B cell (primary cell): ENCODE measurements around the gene FAM81B. TPM values are rescaled to one million over a fixed set of nuclear protein-coding genes. Genes with fewer than 3 reads are reported as not detected.

ENCODE experiments used
- ATAC-seq: fragments of 200-7000 bp; cut with Tn5 transposase; one replicate; pipeline ENCODE4 v1.10.0; 2021; ENCODE audit warnings: low read depth, mild to moderate bottlenecking, moderate number of reproducible peaks, moderate library complexity
- CTCF ChIA-PET: fragments of 350-600 bp; sonication (Branson Sonifier 250); formaldehyde crosslinking; loops from one replicate; lab custom pipeline; 2021; ENCODE audit warnings: antibody characterized with exemption, inconsistent platforms; lab: Charles Lee
- POLR2A ChIA-PET: fragments of 350-600 bp; sonication (Branson Sonifier 250); formaldehyde crosslinking; loops from one replicate; lab custom pipeline; 2021; ENCODE audit warnings: antibody characterized with exemption; lab: Charles Lee
- DNase-seq: peaks from one replicate; pipeline ENCODE4 v3.0.0; 2013
- H2AFZ ChIP-seq: 2 replicates; pipeline ENCODE4 v1.6.1; 2012; ENCODE audit warnings: mild to moderate bottlenecking, low read depth, low read length; ENCODE audit not compliant: insufficient read depth, poor library complexity, severe bottlenecking
- H3K27ac ChIP-seq, 2 donors: 1 replicate in 1 of 2; 2 replicates in 1 of 2; pipeline ENCODE4 v1.5.1; 2012 to 2013; ENCODE audit warnings: low read length in 2 of 2, mild to moderate bottlenecking in 2 of 2, moderate library complexity in 1 of 2
- H3K27me3 ChIP-seq, 4 experiments: fragments of 200-600 bp in 1 of 4; sonication (generic) in 1 of 4; replicated peaks in 1 of 4; 1 replicate in 2 of 4; 2 replicates in 2 of 4; pipeline versions ENCODE4 v1.6.1 to v1.7.0; 2013 to 2016; ENCODE audit warnings: low read length in 3 of 4, mild to moderate bottlenecking in 2 of 4, mixed read lengths in 1 of 4, moderate library complexity in 1 of 4; ENCODE audit not compliant: insufficient read depth in 4 of 4, control insufficient read depth in 3 of 4; ENCODE audit errors: control extremely low read depth in 1 of 4
- H3K36me3 ChIP-seq, 2 experiments: replicated peaks in 1 of 2; 1 replicate in 1 of 2; 2 replicates in 1 of 2; pipeline versions ENCODE4 v1.6.1 to v1.7.1; 2013; ENCODE audit warnings: low read length in 1 of 2; ENCODE audit not compliant: insufficient read depth in 2 of 2, control insufficient read depth in 1 of 2; ENCODE audit errors: control extremely low read depth in 1 of 2, extremely low read depth in 1 of 2
- H3K4me1 ChIP-seq, 2 donors: fragments of 200-600 bp in 1 of 2; sonication (generic) in 1 of 2; 1 replicate in 1 of 2; 2 replicates in 1 of 2; pipeline versions ENCODE4 v1.5.1 to v1.6.1; 2013 to 2017; ENCODE audit warnings: low read length in 2 of 2; ENCODE audit not compliant: control insufficient read depth in 2 of 2, insufficient read depth in 2 of 2
- H3K4me2 ChIP-seq: replicated peaks from 2 replicates; pipeline ENCODE3; 2012; ENCODE audit warnings: mild to moderate bottlenecking, low read depth, low read length; ENCODE audit not compliant: poor library complexity, severe bottlenecking
- H3K4me3 ChIP-seq, 5 experiments: fragments of 200-600 bp in 1 of 5; sonication (generic) in 1 of 5; 1 replicate in 3 of 5; 2 replicates in 2 of 5; pipeline versions ENCODE4 v1.5.1 to v1.7.0; 2011 to 2016; ENCODE audit warnings: low read length in 4 of 5, mild to moderate bottlenecking in 4 of 5, low read depth in 2 of 5, control low read depth in 1 of 5, moderate library complexity in 1 of 5; ENCODE audit not compliant: insufficient read depth in 1 of 5; ENCODE audit errors: control extremely low read depth in 1 of 5, extremely low read depth in 1 of 5
- H3K79me2 ChIP-seq: fragments of 200-600 bp; sonication (generic); one replicate; pipeline ENCODE4 v1.6.0; 2016; ENCODE audit warnings: low read length; ENCODE audit not compliant: control insufficient read depth, insufficient read depth
- H3K9ac ChIP-seq: fragments of 200-600 bp; sonication (generic); 2 replicates; pipeline ENCODE4 v1.6.1; 2017; ENCODE audit warnings: mild to moderate bottlenecking, low read length, moderate library complexity
- H3K9me3 ChIP-seq, 3 donors: one replicate each; pipeline versions ENCODE4 v1.6.1 to v1.7.1; 2013; ENCODE audit warnings: low read length in 2 of 3; ENCODE audit not compliant: control insufficient read depth in 2 of 3, insufficient read depth in 1 of 3; ENCODE audit errors: control extremely low read depth in 1 of 3
- H4K20me1 ChIP-seq: 2 replicates; pipeline ENCODE4 v1.6.0; 2012; ENCODE audit warnings: mild to moderate bottlenecking, low read length; ENCODE audit not compliant: insufficient read depth, control insufficient read depth, poor library complexity, severe bottlenecking
- H3K27ac Mint-ChIP-seq: one replicate; pipeline ENCODE4 v1.8.0; 2021; ENCODE audit warnings: mixed read lengths
- H3K27me3 Mint-ChIP-seq: one replicate; pipeline ENCODE4 v1.8.0; 2021; ENCODE audit warnings: mixed read lengths
- H3K4me1 Mint-ChIP-seq: one replicate; pipeline ENCODE4 v1.8.0; 2021; ENCODE audit warnings: mixed read lengths
- H3K4me3 Mint-ChIP-seq: one replicate; pipeline ENCODE4 v1.8.0; 2021; ENCODE audit warnings: mixed read lengths
- H3K9me3 Mint-ChIP-seq: one replicate; pipeline ENCODE4 v1.8.0; 2022; ENCODE audit warnings: mixed read lengths; ENCODE audit not compliant: insufficient read depth
- CTCF ChIP-seq: fragments of 200-600 bp; IDR thresholded peaks from one replicate; pipeline ENCODE4 v1.8.0; 2022; ENCODE audit warnings: antibody characterized with exemption, mild to moderate bottlenecking
- EZH2 ChIP-seq: IDR thresholded peaks from 2 replicates; pipeline ENCODE4 v1.6.1; 2012; ENCODE audit warnings: borderline replicate concordance, low read depth, mild to moderate bottlenecking, moderate library complexity, low read length; ENCODE audit not compliant: insufficient read depth, poor library complexity, severe bottlenecking
- WGBS: methylation state at CpG from one replicate; pipeline ENCODE4 v1.1.5; 2013; ENCODE audit warnings: missing lambda C conversion rate; ENCODE audit not compliant: insufficient coverage; 5-methylcytosine and 5-hydroxymethylcytosine counted together
- intact Hi-C: fragments of 100-400 bp; cut with micrococcal nuclease; formaldehyde crosslinking; loops from one replicate; pipeline ENCODE4 v1.10.0; 2022
- polyA plus RNA-seq: library from polyadenylated mRNA; depleted of rRNA; stranded (reverse); fragments of >200 nt; gene quantifications from 2 replicates; pipeline ENCODE4 v1.2.3, GENCODE V29; 2012
- total RNA-seq, 2 donors: library from RNA; stranded (reverse); fragments of 120-200 nt in 1 of 2; gene quantifications; 1 replicate in 1 of 2; 2 replicates in 1 of 2; pipeline versions ENCODE4 v1.2.3 to v1.2.4, GENCODE V29; 2013 to 2022

The FAM81B gene
- total and polyA plus RNA-seq, 2 donors (not counting 1 experiment from before 2014, with no cell fraction given): not detected

- no CpG with 5 or more reads among the region's 2 CpGs for WGBS
- ChIA-PET POLR2A (no interaction called here), CTCF (no interaction called here)
- intact Hi-C loops: no loop called here
- Histone ChIP-seq H4K20me1 (no peaks in the 10 kb centered on the region), H2AFZ (no peak overlapping the region), H3K36me3 (no peaks in the 10 kb centered on the region), H3K4me2 (no peak overlapping the region), H3K9me3 (no peaks in the 10 kb centered on the region), H3K79me2 (no peaks in the 10 kb centered on the region), H3K9ac (no peak overlapping the region), H3K4me3 (no peak overlapping the region), H3K27me3 (no peaks in the 10 kb centered on the region), H3K4me1 (no peaks in the 10 kb centered on the region), H3K27ac (no peak overlapping the region)
- no peak overlapping the region for H3K4me3 Mint-ChIP-seq
- H3K9me3 Mint-ChIP-seq: no peaks in the 10 kb centered on the region
- H3K4me1 Mint-ChIP-seq: no peaks in the 10 kb centered on the region
- H3K27ac Mint-ChIP-seq: no peak overlapping the region
- TF ChIP-seq CTCF: no peak
- H3K27me3 Mint-ChIP-seq: no peaks in the 10 kb centered on the region
- DNase-seq: no peak
- no peak for ATAC-seq
Observed at GRCh38 chr5:95454536-95454935, 63.4 kb downstream of the FAM81B start.

GRCh38 chr5:95460665-95461064 lies 69.5 kb downstream of the FAM81B start:
- Histone ChIP-seq H2AFZ (no peak overlapping the region), H3K27ac (no peak overlapping the region), H3K9me3 (no peaks in the 10 kb centered on the region), H3K36me3 (peaks cover 5 to 23% of the 10 kb centered on the region in 2 experiments), H3K4me2 (no peak overlapping the region), H3K27me3 (no peaks in the 10 kb centered on the region), H3K79me2 (no peaks in the 10 kb centered on the region), H4K20me1 (no peaks in the 10 kb centered on the region), H3K4me1 (no peaks in the 10 kb centered on the region), H3K9ac (no peak overlapping the region), H3K4me3 (no peak overlapping the region)
- no peak for ATAC-seq
- no peak for DNase-seq
- Mint-ChIP-seq H3K27me3 (no peaks in the 10 kb centered on the region), H3K27ac (no peak overlapping the region), H3K9me3 (no peaks in the 10 kb centered on the region), H3K4me1 (no peaks in the 10 kb centered on the region), H3K4me3 (no peak overlapping the region)
- POLR2A ChIA-PET: no interaction called here
- CTCF ChIA-PET: no interaction called here
- WGBS: no CpG with 5 or more reads among the region's 2 CpGs
- intact Hi-C loops: no loop called here
- TF ChIP-seq CTCF (no peak), EZH2 (no peak)
